DOHH2 (cell line): ENCODE data around the gene HOXC4.
"Not testable (repeated sequence)": the region's sequence is repeated elsewhere in the genome, so short reads cannot be mapped to it uniquely, and the experiment has no call there.

Source experiments
- CTCF ChIP-seq: fragments of 200-600 bp; sonication (generic); IDR thresholded peaks from one replicate; pipeline ENCODE4 v1.5.1; 2014; ENCODE audit warnings: antibody characterized with exemption, mild to moderate bottlenecking, low read depth, low read length; ENCODE audit not compliant: poor library complexity, severe bottlenecking
- EZH2phosphoT487 ChIP-seq: fragments of 200-600 bp; sonication (generic); IDR thresholded peaks from 2 replicates; pipeline ENCODE4 v1.6.1; 2017; ENCODE audit warnings: borderline replicate concordance, mild to moderate bottlenecking, antibody characterized with exemption, low read length, moderate library complexity, mixed read lengths

GRCh38 chr12:54079115-54079514, 25.5 kb downstream of the HOXC4 start:
- not testable (repeated sequence) for TF ChIP-seq CTCF, EZH2phosphoT487
